ENCODE measurements around the gene CRHBP. TPM values are rescaled to one million over a fixed set of nuclear protein-coding genes. Genes with fewer than 3 reads are reported as not detected.
"Not testable (repeated sequence)": the region's sequence is repeated elsewhere in the genome, so short reads cannot be mapped to it uniquely, and the experiment has no call there.

Gene CRHBP
- total and polyA plus RNA-seq, 9 of the 15 experiments (the other 6 are each of a cell fraction or from before 2014, with no cell fraction given) = not detected

- Histone ChIP-seq H3K79me2 (ENCODE audit: control insufficient read depth, insufficient read depth, low read length) (no peaks in the 10 kb centered on the region), H3K9me3 (replicated peaks; ENCODE audit: control insufficient read depth, insufficient read depth, low read depth, low read length) (no peaks in the 10 kb centered on the region), H4K20me1 (replicated peaks; ENCODE audit: control insufficient read depth, insufficient read depth, low read length) (no peaks in the 10 kb centered on the region), H3K9me1 (ENCODE audit: control insufficient read depth, insufficient read depth, low read length) (no peaks in the 10 kb centered on the region), H3K4me2 (ENCODE audit: insufficient read depth, low read length) (no peak overlapping the region), H3K27me3 (ENCODE audit: control insufficient read depth in 2 of 2, insufficient read depth in 2 of 2, low read length in 2 of 2) (peaks cover 4% of the 10 kb centered on the region in 2 experiments; a peak in 2 of 5 replicates), H3K27ac (ENCODE audit: extremely low read depth, low read depth, low read length) (no peak overlapping the region), H3K4me1 (replicated peaks in 1 of 2; ENCODE audit: control insufficient read depth in 2 of 2, insufficient read depth in 2 of 2, low read length in 2 of 2) (no peaks in the 10 kb centered on the region), H3K36me3 (ENCODE audit: control insufficient read depth, insufficient read depth, low read length) (no peaks in the 10 kb centered on the region), H3K9ac (ENCODE audit: insufficient read depth in 1 of 2, low read depth in 2 of 2, low read length in 2 of 2) (no peak overlapping the region), H2AFZ (ENCODE audit: low read depth, low read length) (no peak overlapping the region), H3K4me3 (no peak overlapping the region)
- FAIRE-seq (no peak), ATAC-seq (no peak), DNase-seq (ENCODE audit: extremely low read depth in 1 of 4, low spot score in 3 of 4) (no peak)
- POLR2A ChIA-PET = no interaction called here
- TF ChIP-seq TOE1 (IDR thresholded peaks at IDR 0.05; ENCODE audit: borderline replicate concordance) = no peak
- TF ChIP-seq TOE1 (CRISPR knock-in tag; IDR thresholded peaks at IDR 0.05; ENCODE audit: borderline replicate concordance, low read depth) = no peak
- TF ChIP-seq, protein P1, sequence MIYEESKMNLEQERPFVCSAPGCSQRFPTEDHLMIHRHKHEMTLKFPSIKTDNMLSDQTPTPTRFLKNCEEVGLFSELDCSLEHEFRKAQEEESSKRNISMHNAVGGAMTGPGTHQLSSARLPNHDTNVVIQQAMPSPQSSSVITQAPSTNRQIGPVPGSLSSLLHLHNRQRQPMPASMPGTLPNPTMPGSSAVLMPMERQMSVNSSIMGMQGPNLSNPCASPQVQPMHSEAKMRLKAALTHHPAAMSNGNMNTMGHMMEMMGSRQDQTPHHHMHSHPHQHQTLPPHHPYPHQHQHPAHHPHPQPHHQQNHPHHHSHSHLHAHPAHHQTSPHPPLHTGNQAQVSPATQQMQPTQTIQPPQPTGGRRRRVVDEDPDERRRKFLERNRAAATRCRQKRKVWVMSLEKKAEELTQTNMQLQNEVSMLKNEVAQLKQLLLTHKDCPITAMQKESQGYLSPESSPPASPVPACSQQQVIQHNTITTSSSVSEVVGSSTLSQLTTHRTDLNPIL (CRISPR knock-in tag; IDR thresholded peaks at IDR 0.05) = no peak
- TF ChIP-seq POLR2A (conservative IDR thresholded peaks at IDR 0.05) = no peak
- TF ChIP-seq L3MBTL2 (IDR thresholded peaks at IDR 0.05) = no peak
- CTCF ChIA-PET (ENCODE audit: low intra/inter-chr PET ratio) = no interaction called here
- WGBS (ENCODE audit: insufficient coverage, low coverage, missing lambda C conversion rate) = 9% methylated on average over 6 of the region's 6 CpGs
- in situ Hi-C loops (cut with MboI) = no loop called here
- no TSS peak for BruUV-seq (replicated peaks)
- intact Hi-C loops (cut with micrococcal nuclease) = no loop called here
Measured at GRCh38 chr5:76994337-76994736, 41.5 kb downstream of the CRHBP start.

- FAIRE-seq; CTCF ChIA-PET (ENCODE audit: low intra/inter-chr PET ratio); POLR2A ChIA-PET; ATAC-seq; H3K4me1 ChIP-seq (replicated peaks in 1 of 2; ENCODE audit: control insufficient read depth in 2 of 2, insufficient read depth in 2 of 2, low read length in 2 of 2); intact Hi-C loops (cut with micrococcal nuclease); H3K9me1 ChIP-seq (ENCODE audit: control insufficient read depth, insufficient read depth, low read length); H3K4me3 ChIP-seq; H3K36me3 ChIP-seq (ENCODE audit: control insufficient read depth, insufficient read depth, low read length); H3K9ac ChIP-seq (ENCODE audit: insufficient read depth in 1 of 2, low read depth in 2 of 2, low read length in 2 of 2); H3K79me2 ChIP-seq (ENCODE audit: control insufficient read depth, insufficient read depth, low read length); in situ Hi-C loops (cut with MboI); H3K9me3 ChIP-seq (replicated peaks; ENCODE audit: control insufficient read depth, insufficient read depth, low read depth, low read length); BruUV-seq (replicated peaks); H2AFZ ChIP-seq (ENCODE audit: low read depth, low read length); H3K27ac ChIP-seq (ENCODE audit: extremely low read depth, low read depth, low read length); DNase-seq (ENCODE audit: extremely low read depth in 1 of 4, low spot score in 3 of 4); H4K20me1 ChIP-seq (replicated peaks; ENCODE audit: control insufficient read depth, insufficient read depth, low read length); H3K4me2 ChIP-seq (ENCODE audit: insufficient read depth, low read length): not testable (repeated sequence)
- H3K27me3 ChIP-seq (ENCODE audit: control insufficient read depth in 2 of 2, insufficient read depth in 2 of 2, low read length in 2 of 2) = peaks cover 5 to 18% of the 10 kb centered on the region in 2 experiments; a peak in 4 of 5 replicates
- WGBS (ENCODE audit: insufficient coverage, low coverage, missing lambda C conversion rate) = 2% methylated on average over 4 of the region's 4 CpGs
- peak; percentile 55 for TF ChIP-seq ZNF146 (CRISPR knock-in tag; IDR thresholded peaks at IDR 0.05; ENCODE audit: unreplicated experiment)
Measured at GRCh38 chr5:76998251-76998650, 45.4 kb downstream of the CRHBP start.

Measured in K562 (cell line).